Measurements from ENCODE around the gene COX5B. TPM values are rescaled to one million over a fixed set of nuclear protein-coding genes. Genes with fewer than 3 reads are reported as not detected.

Gene COX5B
- total RNA-seq, 6 experiments from 2014 or later: 153 to 318 (median 197) TPM

DNA sequence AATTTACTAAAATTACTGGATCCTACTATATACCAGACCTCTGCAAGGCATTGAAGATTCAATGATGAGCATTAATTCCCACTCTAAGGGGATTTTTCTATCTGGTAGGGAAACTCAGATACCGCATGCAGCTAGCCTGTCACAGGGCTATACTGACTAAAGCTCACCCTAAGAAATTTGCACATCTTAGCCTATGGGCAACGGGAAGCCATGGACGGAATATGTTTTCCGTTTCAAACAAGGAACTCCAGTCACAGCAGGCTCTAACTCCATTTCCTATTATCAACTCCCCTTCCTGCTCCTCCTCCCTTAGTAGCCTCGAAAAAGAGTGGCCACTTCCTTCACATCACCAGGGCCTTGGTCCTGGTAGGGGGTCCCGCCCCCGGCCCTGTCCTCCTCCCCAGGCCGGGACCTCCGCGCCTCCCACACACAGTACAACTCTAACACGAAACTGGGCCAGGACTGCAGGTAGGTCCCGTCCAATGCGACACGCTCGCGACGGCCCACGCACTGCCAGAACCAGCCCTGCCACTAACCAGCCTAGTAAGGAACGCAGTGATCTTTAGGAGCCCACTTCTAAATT lies 659 bp upstream of the COX5B start:
- H3K27ac ChIP-seq: peak overlapping the region; percentile 81 to 92 (median 84)
- no peaks in the 10 kb centered on the region for H3K9me3 ChIP-seq
- ATAC-seq: peak; percentile 49 to 62 (median 54)
- intact Hi-C loops (cut with DNase I): no loop called here
- peaks cover 0 to 22% (median 13%) of the 10 kb centered on the region in 4 donors for H3K36me3 ChIP-seq
- no peaks in the 10 kb centered on the region for H3K27me3 ChIP-seq
- 5% methylated on average over 18 of the region's 19 CpGs for WGBS (ENCODE audit: insufficient coverage, low coverage, low lambda C conversion rate, missing lambda C conversion rate)
- peaks cover 0 to 7% (median 0%) of the 10 kb centered on the region in 4 donors for H3K4me1 ChIP-seq
- H3K4me3 ChIP-seq: peak overlapping the region; percentile 97 to 98 (median 97)
- no peak for TF ChIP-seq POLR2A (IDR thresholded peaks at IDR 0.05)
- TF ChIP-seq, protein P1, sequence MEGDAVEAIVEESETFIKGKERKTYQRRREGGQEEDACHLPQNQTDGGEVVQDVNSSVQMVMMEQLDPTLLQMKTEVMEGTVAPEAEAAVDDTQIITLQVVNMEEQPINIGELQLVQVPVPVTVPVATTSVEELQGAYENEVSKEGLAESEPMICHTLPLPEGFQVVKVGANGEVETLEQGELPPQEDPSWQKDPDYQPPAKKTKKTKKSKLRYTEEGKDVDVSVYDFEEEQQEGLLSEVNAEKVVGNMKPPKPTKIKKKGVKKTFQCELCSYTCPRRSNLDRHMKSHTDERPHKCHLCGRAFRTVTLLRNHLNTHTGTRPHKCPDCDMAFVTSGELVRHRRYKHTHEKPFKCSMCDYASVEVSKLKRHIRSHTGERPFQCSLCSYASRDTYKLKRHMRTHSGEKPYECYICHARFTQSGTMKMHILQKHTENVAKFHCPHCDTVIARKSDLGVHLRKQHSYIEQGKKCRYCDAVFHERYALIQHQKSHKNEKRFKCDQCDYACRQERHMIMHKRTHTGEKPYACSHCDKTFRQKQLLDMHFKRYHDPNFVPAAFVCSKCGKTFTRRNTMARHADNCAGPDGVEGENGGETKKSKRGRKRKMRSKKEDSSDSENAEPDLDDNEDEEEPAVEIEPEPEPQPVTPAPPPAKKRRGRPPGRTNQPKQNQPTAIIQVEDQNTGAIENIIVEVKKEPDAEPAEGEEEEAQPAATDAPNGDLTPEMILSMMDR (IDR thresholded peaks at IDR 0.05): no peak
- DNase-seq: peak in 1 of 3 donors; percentile 59

DNA sequence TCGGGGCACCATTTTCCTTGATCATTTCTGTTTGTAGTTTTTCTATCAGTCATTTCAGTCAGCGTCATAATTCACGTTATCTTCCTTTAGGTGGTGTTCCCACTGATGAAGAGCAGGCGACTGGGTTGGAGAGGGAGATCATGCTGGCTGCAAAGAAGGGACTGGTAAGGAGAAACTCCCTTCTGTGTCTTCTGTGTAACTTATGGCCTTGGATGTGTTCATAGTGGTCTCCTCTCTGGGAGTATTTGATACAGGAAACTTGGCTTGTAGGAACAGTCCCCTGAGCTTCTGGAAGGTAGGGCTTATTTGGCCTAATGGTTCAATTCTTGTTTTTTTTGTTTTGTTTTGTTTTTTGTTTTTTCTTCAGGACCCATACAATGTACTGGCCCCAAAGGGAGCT lies 1.1 kb downstream of the COX5B start:
- Histone ChIP-seq H3K4me1 (peaks cover 0 to 7% (median 0%) of the 10 kb centered on the region in 4 donors), H3K27me3 (no peaks in the 10 kb centered on the region), H3K36me3 (peaks cover 0 to 22% (median 13%) of the 10 kb centered on the region in 4 donors), H3K9me3 (no peaks in the 10 kb centered on the region), H3K27ac (no peak overlapping the region), H3K4me3 (peak overlapping the region; percentile 97 to 98 (median 97))
- TF ChIP-seq POLR2A (IDR thresholded peaks at IDR 0.05): no peak
- TF ChIP-seq, protein P1 (IDR thresholded peaks at IDR 0.05): no peak
- ATAC-seq (no peak), DNase-seq (no peak)
- 85% methylated on average over 4 of the region's 4 CpGs for WGBS (ENCODE audit: insufficient coverage, low coverage, low lambda C conversion rate, missing lambda C conversion rate)
- intact Hi-C loops (cut with DNase I): no loop called here

DNA sequence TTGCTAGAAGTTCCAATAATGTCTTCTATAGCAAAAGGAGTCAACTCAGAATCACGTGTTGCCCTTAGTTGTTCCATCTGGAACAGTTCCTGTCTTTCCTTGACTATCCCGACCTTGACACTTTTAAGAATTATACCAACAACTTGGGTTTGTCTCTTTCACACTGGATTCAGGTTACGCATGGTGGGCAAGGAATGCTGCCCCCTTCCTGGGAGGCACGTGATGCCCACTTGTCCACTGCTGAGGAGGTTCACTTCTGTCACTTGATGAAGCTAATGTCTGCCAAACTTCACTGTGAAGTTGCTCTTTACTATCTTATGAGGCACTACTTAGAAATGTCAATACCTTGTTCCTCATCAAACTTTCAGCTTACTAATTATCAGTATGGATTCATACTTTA lies 5.3 kb downstream of the COX5B start:
- no peak for DNase-seq
- TF ChIP-seq POLR2A (IDR thresholded peaks at IDR 0.05): no peak
- TF ChIP-seq, protein P1 (IDR thresholded peaks at IDR 0.05): no peak

DNA sequence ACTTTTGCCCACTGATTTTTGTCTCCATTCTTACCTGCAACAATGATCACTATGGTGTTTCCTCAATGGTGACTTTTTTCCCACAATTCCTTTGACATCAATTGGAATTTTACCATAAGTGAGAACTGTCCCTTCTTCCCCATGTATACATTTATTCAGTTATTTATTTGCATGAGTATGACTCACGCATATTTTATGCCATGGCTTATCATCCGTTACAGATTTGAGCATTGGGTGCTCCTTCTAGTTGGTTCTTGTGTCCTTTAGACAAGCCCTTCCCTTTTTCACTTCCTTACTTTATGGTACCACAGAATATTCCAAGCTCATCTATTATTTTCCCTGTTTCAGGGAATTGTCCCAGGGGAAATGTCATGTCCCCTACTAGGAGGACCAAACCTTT lies 7.6 kb downstream of the COX5B start:
- ATAC-seq (no peak), DNase-seq (no peak)
- Histone ChIP-seq H3K9me3 (no peaks in the 10 kb centered on the region), H3K27me3 (no peaks in the 10 kb centered on the region), H3K36me3 (peaks cover 0 to 19% (median 5%) of the 10 kb centered on the region in 4 donors), H3K4me3 (no peak overlapping the region), H3K4me1 (no peaks in the 10 kb centered on the region), H3K27ac (no peak overlapping the region)
- TF ChIP-seq, protein P1 (IDR thresholded peaks at IDR 0.05): no peak
- TF ChIP-seq POLR2A (IDR thresholded peaks at IDR 0.05): no peak
- 92% methylated on average over 2 of the region's 2 CpGs for WGBS (ENCODE audit: insufficient coverage, low coverage, low lambda C conversion rate, missing lambda C conversion rate)
- intact Hi-C loops (cut with DNase I): no loop called here

More for the DNA sequence above, 5.3 kb downstream of the COX5B start:
- intact Hi-C loops (cut with DNase I): no loop called here
- Histone ChIP-seq H3K9me3 (no peaks in the 10 kb centered on the region), H3K27ac (no peak overlapping the region), H3K4me1 (peaks cover 0 to 7% (median 0%) of the 10 kb centered on the region in 4 donors), H3K36me3 (peaks cover 0 to 22% (median 13%) of the 10 kb centered on the region in 4 donors), H3K27me3 (no peaks in the 10 kb centered on the region), H3K4me3 (no peak overlapping the region)
- no peak for ATAC-seq
- 76% methylated on average over 4 of the region's 4 CpGs for WGBS (ENCODE audit: insufficient coverage, low coverage, low lambda C conversion rate, missing lambda C conversion rate)

Measured in right lobe of liver (tissue), 6 donors.